T-helper 17 cell (primary cell): Measurements from ENCODE around the gene JADE2. TPM values are rescaled to one million over a fixed set of nuclear protein-coding genes. Genes with fewer than 3 reads are reported as not detected.

Experiments used
- ATAC-seq: fragments of 150-1000 bp; cut with Tn5 transposase; 2 replicates; pipeline ENCODE4 v1.10.0; 2021; ENCODE audit warnings: mild to moderate bottlenecking, moderate library complexity
- DNase-seq, 3 donors: peaks; one replicate each; pipeline versions ENCODE4 v3.0.0 to v3.0.0-alpha.2; 2020 to 2021
- H3K9me3 ChIP-seq: one replicate; pipeline ENCODE4 v1.7.0; 2013; ENCODE audit warnings: low read length, mild to moderate bottlenecking; ENCODE audit not compliant: control insufficient read depth, poor library complexity, severe bottlenecking
- H3K27ac Mint-ChIP-seq: one replicate; pipeline ENCODE4 v1.8.0; 2022; ENCODE audit warnings: mild to moderate bottlenecking, moderate library complexity, mixed read lengths
- H3K27me3 Mint-ChIP-seq: one replicate; pipeline ENCODE4 v1.8.0; 2022; ENCODE audit warnings: mixed read lengths
- H3K36me3 Mint-ChIP-seq: one replicate; pipeline ENCODE4 v1.8.0; 2022; ENCODE audit warnings: low read depth, mixed read lengths
- H3K4me1 Mint-ChIP-seq: one replicate; pipeline ENCODE4 v1.8.0; 2022; ENCODE audit warnings: mild to moderate bottlenecking, mixed read lengths
- H3K4me3 Mint-ChIP-seq: one replicate; pipeline ENCODE4 v1.8.0; 2022; ENCODE audit warnings: mild to moderate bottlenecking, moderate library complexity, mixed read lengths
- total RNA-seq, 4 donors: library from RNA in 2 of 4; stranded (reverse) in 2 of 4; gene quantifications; one replicate each; pipeline ENCODE4 v1.2.3 and lab custom pipeline; 2022 to 2026

JADE2 gene
- total RNA-seq, 2 donors from 2014 or later, result 129 to 138 TPM

DNA sequence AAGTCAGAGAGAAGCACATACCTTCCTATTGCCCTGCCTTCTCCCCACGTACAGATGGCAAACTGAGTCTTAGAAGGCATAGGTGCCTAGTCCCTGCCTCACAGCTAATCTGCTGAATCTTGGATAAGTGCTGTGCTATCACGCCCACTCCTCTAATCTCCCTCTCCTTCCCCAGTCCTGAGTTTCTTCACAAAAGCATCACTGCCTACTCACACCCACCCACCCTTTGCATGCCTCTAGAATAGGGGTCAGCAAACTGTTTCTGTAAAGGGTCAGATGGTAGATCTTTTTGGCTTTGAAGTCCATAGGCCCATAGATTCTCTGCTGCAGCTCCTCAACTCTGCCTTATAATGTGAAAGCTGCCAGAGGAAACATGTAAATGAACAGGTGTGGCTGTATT, 23.2 kb upstream of the JADE2 start:
- H3K9me3 ChIP-seq, result no peaks in the 10 kb centered on the region
- DNase-seq (no peak), ATAC-seq (no peak)
- peak overlapping the region; percentile 21 for H3K27ac Mint-ChIP-seq
- H3K4me3 Mint-ChIP-seq, result no peak overlapping the region
- H3K4me1 Mint-ChIP-seq, result peaks cover 23% of the 10 kb centered on the region
- no peaks in the 10 kb centered on the region for H3K27me3 Mint-ChIP-seq
- H3K36me3 Mint-ChIP-seq, result no peaks in the 10 kb centered on the region

DNA sequence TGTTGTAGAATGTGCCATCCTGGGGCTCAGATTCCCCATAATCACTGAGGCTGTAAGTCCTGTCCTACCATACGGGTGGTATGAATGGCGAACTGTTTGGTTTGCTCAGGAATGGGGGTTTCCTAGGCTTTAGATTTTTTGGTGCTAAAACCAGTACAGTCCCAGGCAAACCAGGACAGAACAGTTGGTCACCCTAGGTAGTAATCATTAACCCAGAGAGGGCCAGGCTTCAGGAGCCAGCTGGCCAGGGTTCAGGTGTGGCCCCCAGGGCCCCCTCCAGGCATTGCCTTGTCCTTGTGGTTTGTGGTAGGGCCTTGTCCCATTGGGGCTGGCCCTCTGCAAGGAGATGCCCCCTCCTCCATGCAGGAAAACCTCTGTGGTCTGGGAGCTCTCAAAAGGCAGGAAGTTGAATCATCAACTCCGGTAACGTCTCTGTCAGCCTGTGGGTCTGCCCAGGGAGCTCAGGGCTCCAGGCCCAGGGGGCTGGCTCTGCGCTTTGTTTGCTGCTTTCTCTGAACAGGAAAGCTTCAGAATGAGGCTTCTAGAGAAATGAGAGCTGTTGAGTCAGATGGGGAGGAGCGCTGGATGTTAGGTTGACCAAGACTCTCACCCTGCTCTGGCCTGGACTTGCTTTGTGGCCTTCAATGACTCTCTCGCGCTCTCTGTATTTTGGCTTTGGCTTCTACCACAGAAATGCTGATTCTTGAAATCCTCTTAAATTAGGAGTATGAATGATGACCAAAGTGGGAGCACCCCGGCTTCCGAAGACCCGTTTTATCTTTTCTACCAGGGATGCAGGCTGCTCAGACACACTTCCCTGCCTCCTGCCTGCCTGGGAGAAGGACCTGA, 22.2 kb upstream of the JADE2 start:
- H3K9me3 ChIP-seq, result no peaks in the 10 kb centered on the region
- Mint-ChIP-seq H3K27me3 (no peaks in the 10 kb centered on the region), H3K36me3 (no peaks in the 10 kb centered on the region), H3K4me1 (peaks cover 23% of the 10 kb centered on the region), H3K4me3 (peak overlapping the region; percentile 65), H3K27ac (peak overlapping the region; percentile 94)
- DNase-seq, result peak in 1 of 3 donors; percentile 26
- peak; percentile 84 for ATAC-seq

DNA sequence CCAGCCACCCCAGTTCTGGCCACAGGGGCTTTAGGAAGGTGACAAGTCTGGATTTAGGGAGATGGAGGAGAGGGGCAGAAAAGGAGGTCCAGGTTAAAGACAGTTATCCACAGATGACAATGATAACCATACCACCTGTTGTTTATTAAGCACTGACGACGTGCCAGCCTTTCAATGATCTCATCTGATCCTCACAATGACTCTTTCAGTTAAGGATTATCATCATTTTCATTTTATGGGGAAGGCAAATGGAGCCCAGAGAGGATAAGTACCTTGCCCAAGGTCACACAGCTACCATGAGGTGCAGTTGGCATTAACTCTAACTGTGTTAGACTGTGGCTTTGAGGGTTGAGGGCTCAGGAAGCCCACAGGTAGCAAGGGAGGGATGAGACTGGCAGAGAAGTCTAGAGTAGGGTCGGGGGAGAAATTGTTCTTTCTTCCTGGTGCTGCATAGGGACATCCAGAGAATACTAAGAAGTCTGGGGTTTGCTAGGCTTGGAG, 21.5 kb upstream of the JADE2 start:
- no peak for ATAC-seq
- peak overlapping the region; percentile 94 for H3K27ac Mint-ChIP-seq
- peaks cover 23% of the 10 kb centered on the region for H3K4me1 Mint-ChIP-seq
- DNase-seq, result no peak
- H3K4me3 Mint-ChIP-seq, result peak overlapping the region; percentile 65
- no peaks in the 10 kb centered on the region for H3K36me3 Mint-ChIP-seq
- no peaks in the 10 kb centered on the region for H3K27me3 Mint-ChIP-seq
- no peaks in the 10 kb centered on the region for H3K9me3 ChIP-seq

DNA sequence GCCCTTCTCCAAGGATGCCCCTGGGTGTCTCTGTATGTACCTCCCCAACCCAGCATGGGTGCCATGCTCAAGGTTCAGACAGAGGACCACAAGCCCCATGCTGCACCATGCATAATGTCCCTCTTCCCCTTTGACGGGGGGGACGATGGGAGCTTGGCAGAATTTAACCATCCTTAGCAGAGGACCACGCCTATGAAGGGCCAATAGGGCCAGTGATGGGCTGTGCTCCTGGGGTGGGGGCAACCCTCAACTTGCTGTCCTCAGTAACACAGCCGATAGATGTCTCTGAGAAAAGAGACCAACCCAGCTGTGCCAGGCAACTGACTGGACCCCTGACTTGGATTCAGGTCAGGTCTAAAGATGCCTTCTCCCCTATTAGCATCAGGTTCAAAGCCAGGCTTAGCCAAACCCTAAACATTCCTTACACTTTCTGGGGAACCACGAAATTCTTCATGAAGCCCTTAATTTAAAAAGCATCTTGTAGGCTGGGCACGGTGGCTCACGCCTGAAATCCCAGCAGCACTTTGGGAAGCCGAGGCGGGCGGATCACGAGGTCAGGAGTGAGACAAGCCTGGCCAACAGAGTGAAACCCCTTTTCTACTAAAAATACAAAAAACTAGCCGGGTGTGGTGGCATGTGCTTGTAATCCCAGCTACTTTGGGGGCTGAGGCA, 20.7 kb upstream of the JADE2 start:
- Mint-ChIP-seq H3K36me3 (no peaks in the 10 kb centered on the region), H3K27me3 (no peaks in the 10 kb centered on the region), H3K27ac (peak overlapping the region; percentile 94), H3K4me1 (peaks cover 23% of the 10 kb centered on the region), H3K4me3 (no peak overlapping the region)
- DNase-seq, result no peak
- ATAC-seq, result no peak
- no peaks in the 10 kb centered on the region for H3K9me3 ChIP-seq

DNA sequence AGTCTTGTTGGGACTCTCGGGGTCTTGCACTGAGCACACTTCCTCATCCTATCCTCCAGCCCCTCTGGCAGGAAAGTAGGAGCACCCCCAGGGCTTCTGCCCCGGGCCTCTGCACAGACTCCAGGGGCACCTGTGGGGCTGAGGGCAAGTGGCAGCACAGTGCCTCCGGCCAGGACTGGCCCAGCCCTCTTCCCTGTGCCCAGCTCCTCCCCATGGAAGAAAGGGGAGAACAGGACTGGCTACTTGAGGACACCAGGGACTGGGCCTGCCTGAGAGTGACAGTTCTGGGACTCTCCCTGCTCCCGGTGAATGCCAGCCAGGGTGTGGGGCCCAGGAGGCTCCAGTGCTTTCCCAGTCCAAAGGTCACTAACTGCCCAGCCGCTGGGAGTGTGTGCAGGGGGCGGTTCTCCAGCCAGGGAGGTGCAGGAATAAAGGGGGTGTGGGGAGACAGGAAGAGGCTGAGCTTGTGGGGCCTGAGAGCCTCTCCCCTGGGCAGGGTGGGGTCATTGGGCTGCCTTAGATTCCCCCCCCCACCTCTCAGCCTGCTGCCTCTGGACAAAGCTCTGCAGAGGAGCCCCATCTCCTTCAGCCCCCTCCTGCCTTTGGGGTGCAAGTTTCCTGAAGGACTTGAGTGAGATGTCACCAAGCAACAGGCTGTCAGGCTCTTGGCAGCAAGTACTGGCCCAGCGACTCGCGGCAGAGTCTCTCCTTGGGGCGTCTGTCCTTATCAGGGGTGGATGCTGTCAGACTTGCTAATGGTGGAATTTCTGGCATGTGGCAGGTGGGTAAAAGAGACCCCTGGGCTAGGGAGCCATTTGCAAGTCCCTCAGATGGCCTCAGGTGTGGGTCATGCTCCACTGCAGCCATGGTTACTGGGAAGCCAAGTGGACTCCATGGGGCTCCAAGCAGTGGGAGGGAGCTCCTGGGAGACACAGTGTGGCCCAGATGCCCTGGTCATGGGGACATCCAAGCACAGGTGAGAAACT, 19.1 kb upstream of the JADE2 start:
- ATAC-seq, result no peak
- no peaks in the 10 kb centered on the region for H3K27me3 Mint-ChIP-seq
- peaks cover 25% of the 10 kb centered on the region for H3K4me1 Mint-ChIP-seq
- H3K9me3 ChIP-seq, result no peaks in the 10 kb centered on the region
- no peak overlapping the region for H3K27ac Mint-ChIP-seq
- H3K4me3 Mint-ChIP-seq, result no peak overlapping the region
- no peaks in the 10 kb centered on the region for H3K36me3 Mint-ChIP-seq
- DNase-seq, result no peak

DNA sequence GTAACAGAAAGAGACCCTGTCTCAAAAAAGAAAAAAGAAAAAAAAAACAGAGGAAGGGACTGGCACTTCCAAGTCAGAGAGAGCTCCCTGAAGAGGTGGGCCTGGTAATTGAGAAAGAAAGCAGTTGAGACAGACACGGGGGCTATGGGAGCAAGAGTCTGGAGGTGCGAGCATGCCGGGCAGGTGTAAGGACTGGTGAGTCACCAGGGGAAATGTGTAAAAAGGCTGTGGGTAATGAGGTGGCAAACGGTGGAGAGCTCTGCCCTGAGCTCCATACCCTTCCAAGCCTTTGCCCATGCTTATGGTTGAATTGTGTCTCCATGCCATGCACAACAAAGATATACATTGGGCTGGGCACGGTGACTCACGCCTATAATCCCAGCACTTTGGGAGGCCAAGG, 18.0 kb upstream of the JADE2 start:
- Mint-ChIP-seq H3K4me1 (peaks cover 17% of the 10 kb centered on the region), H3K27ac (no peak overlapping the region), H3K4me3 (no peak overlapping the region), H3K36me3 (no peaks in the 10 kb centered on the region), H3K27me3 (no peaks in the 10 kb centered on the region)
- ATAC-seq (no peak), DNase-seq (no peak)
- no peaks in the 10 kb centered on the region for H3K9me3 ChIP-seq

DNA sequence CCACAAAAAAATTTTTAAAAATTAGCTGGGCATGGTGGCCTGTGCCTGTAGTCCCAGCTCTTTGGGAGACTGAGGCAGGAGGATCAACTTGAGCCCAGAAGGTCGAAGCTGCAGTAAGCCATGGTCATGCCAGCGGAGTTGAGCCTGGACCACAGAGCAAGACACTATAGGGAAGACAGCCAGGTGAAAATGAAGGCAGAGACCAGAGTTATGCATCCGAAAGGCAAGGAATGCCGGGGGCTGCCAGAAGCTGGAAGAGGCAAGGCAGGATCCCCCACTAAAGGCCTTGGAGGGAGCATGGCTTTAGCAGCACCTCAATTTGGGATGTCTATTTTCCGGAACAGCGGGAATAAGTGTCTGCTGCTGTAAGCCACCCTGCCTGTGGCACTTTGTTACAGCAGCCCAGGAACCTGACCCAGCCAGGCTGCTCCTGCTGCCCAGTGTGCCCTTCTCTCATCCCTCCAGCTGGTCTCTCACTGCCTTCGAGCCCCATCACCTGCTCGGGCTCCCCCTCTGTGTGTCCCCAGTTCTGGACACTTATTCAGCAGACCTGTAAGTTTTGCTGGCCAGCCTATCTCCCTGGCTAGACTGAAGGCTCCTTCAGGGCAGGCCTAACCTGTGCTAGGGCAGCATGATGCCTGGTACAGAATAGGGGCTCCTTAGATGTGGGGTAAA, 16.8 kb upstream of the JADE2 start:
- no peaks in the 10 kb centered on the region for H3K27me3 Mint-ChIP-seq
- no peak for DNase-seq
- H3K36me3 Mint-ChIP-seq, result no peaks in the 10 kb centered on the region

DNA sequence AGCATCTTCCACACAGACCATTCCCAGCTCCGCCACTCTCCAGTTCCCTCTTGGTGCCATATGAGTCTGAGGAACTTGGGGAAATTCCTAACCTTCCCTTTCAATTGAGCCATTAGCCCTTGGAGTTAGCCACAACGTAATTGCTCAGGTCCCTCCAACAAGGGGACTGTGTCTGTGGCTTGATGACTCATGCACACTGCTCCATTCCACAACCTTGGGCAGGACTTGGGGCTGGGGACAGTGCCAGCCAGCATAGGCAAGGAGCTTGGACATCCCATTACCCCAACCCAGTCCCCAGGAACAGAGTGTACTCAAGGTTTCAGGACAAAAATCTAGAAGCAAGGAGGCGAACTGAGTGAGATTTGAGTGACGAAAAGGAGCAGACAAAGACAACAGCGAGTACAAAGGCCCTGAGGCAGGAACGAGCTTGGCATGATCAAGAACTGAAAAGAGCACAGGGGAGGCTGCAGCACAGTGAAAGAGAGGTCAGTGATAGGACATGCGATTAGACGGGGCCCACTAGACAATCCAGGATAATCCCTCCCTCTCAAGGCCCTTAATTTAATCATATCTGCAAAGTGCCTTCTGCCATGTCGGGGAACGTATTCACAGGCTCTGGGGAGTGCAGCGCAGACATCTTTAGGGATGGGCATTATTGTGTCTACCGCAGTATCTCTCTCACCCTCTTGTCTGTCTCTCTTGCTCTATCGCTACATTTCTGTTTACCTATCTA, 16.0 kb upstream of the JADE2 start:
- no peaks in the 10 kb centered on the region for H3K27me3 Mint-ChIP-seq
- DNase-seq (no peak), ATAC-seq (no peak)
- no peak overlapping the region for H3K27ac Mint-ChIP-seq
- peaks cover 3% of the 10 kb centered on the region for H3K4me1 Mint-ChIP-seq
- H3K4me3 Mint-ChIP-seq, result no peak overlapping the region
- H3K9me3 ChIP-seq, result no peaks in the 10 kb centered on the region
- H3K36me3 Mint-ChIP-seq, result no peaks in the 10 kb centered on the region

More for the DNA sequence above, 16.8 kb upstream of the JADE2 start:
- Mint-ChIP-seq H3K4me3 (no peak overlapping the region), H3K4me1 (peaks cover 11% of the 10 kb centered on the region), H3K27ac (no peak overlapping the region)
- no peaks in the 10 kb centered on the region for H3K9me3 ChIP-seq
- ATAC-seq, result no peak

DNA sequence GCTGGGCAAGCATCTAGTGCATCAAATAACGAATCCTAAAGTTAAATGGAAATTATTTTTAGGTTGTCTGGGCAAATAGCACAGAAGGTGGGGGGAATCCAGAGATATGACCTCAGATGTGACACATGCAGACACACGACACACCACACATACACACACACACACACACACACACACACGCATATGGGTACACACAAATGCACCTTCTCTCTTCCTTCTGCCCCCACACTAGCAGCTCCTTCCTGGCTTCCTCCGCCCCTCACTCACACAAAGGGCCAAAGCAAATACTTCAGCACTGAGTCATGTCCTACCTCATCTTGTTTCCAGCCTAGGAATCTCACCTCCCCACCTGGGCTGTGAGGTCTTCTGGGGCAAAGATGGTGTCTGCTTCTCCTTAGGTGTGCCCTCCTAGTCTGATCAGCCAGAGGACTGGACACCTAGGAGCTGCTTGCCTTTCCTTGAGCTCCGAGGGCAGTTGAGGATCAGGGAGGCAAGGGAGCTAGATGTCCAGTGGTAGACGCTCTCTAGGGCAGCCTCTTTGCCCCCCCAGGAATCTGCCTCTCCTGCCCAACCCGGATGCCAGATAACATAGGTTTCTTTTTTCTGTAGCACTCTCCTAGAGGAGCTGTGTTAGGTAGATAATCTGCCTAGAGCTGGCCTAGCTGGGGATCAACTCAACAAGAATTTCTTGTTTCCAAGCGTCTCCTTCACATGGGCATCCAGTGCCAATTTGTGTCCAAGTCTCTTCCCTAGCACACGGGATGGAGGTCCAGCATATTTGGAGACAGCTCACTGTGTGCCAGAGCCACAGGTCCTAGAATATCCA, 14.3 kb upstream of the JADE2 start:
- no peak overlapping the region for H3K4me3 Mint-ChIP-seq
- H3K36me3 Mint-ChIP-seq, result no peaks in the 10 kb centered on the region
- DNase-seq, result no peak
- H3K9me3 ChIP-seq, result no peaks in the 10 kb centered on the region
- H3K27ac Mint-ChIP-seq, result peak overlapping the region; percentile 67
- peaks cover 3% of the 10 kb centered on the region for H3K4me1 Mint-ChIP-seq
- H3K27me3 Mint-ChIP-seq, result no peaks in the 10 kb centered on the region
- ATAC-seq, result peak; percentile 27

DNA sequence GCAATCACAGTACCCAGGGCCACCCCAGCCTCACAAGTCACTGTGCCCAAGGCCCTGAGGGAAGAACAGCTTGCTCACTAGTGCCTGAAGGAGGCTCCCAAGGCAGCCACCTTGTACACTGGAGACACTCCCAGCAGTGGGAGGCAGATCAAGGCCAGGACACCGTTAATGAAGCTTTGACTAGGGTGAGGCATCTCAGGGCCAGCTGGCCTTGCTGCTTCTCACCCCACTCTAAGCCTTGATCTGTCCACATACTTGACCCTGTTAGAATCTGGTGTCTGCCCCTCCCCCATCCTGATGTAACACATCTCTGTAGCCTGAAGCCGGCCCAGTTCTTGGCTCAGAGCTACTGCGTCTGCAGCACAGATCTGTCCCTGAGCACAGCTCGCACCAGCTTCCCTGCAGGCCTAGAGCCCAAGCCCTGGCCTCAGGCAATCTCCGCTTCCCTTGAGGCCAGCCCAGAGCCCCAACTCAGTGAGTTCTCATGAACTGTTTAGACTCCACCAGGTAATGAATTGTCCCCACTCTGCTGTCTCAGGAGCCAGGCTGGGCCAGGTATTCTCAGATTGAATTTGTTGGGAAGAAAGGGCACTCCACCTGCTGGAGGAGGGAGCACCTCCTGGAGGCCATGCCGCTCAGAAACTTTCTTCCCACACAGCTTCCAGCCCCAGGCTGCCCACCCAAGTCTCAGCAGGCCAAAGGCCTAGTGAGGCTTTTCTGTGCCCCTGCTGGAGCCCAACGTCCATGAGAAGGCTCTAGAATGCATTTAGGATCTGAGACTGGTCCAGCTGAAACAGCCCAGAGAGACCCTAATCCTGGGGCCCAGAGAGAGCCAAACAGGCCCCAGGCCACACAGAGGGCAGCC, 13.4 kb upstream of the JADE2 start:
- Mint-ChIP-seq H3K36me3 (no peaks in the 10 kb centered on the region), H3K27ac (peak overlapping the region; percentile 67), H3K4me1 (peaks cover 3% of the 10 kb centered on the region), H3K27me3 (no peaks in the 10 kb centered on the region), H3K4me3 (no peak overlapping the region)
- H3K9me3 ChIP-seq, result no peaks in the 10 kb centered on the region
- ATAC-seq (no peak), DNase-seq (no peak)

DNA sequence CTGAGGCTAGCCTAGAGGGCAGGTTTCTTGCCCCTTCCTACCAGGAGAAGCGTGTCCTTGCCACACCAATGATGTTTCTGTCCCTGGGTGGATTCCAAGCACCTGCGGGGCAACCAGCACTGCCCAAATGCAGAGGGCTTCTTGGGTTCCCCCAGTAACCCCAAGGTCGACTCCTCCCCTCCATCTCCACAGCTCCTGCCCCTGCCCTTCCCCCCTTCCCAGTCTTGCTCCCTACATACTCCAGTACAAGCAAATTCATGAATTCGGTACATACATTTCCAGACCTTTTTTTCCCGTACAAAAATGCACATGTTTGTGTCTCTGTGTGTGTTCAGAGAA, 12.8 kb upstream of the JADE2 start:
- no peaks in the 10 kb centered on the region for H3K36me3 Mint-ChIP-seq
- DNase-seq (no peak), ATAC-seq (no peak)
- H3K4me1 Mint-ChIP-seq, result peaks cover 3% of the 10 kb centered on the region
- no peak overlapping the region for H3K4me3 Mint-ChIP-seq
- peak overlapping the region; percentile 67 for H3K27ac Mint-ChIP-seq
- no peaks in the 10 kb centered on the region for H3K9me3 ChIP-seq
- no peaks in the 10 kb centered on the region for H3K27me3 Mint-ChIP-seq
